Lower leg skin (tissue), 3 donors: ENCODE measurements around the gene GJC3.

Experiments
- POLR2A ChIP-seq, 2 donors: fragments of 450-650 bp; IDR thresholded peaks; one replicate each; pipeline ENCODE4 v1.6.1; 2016 to 2017; ENCODE audit warnings: antibody characterized with exemption in 2 of 2, mild to moderate bottlenecking in 1 of 2, moderate library complexity in 1 of 2
- TF ChIP-seq, protein P1 (sequence below), 3 donors: fragments of 450-650 bp; IDR thresholded peaks; one replicate each; pipeline ENCODE4 v1.5.1; 2016; ENCODE audit warnings: antibody characterized with exemption in 3 of 3, mild to moderate bottlenecking in 3 of 3, moderate library complexity in 2 of 3

DNA sequence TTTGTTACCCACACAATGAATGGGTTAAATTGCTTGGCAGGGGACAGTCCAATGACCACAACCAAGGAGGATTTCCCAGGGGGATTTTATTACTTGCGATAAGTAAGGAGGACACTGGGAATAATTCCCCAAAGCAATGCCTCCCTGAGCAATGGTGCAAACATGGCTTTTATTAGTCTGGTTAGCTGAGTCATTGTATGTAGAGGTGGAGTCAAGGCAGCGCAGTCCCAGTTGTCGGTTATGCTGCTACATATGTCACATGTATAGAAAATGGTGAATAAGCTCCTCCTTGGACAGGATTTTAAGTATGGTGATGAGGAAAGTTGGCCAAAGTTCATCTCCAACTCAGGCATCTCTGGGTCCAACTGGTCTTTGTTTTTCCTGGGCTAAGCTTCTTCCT lies 6.2 kb downstream of the GJC3 start:
- TF ChIP-seq, protein P1, sequence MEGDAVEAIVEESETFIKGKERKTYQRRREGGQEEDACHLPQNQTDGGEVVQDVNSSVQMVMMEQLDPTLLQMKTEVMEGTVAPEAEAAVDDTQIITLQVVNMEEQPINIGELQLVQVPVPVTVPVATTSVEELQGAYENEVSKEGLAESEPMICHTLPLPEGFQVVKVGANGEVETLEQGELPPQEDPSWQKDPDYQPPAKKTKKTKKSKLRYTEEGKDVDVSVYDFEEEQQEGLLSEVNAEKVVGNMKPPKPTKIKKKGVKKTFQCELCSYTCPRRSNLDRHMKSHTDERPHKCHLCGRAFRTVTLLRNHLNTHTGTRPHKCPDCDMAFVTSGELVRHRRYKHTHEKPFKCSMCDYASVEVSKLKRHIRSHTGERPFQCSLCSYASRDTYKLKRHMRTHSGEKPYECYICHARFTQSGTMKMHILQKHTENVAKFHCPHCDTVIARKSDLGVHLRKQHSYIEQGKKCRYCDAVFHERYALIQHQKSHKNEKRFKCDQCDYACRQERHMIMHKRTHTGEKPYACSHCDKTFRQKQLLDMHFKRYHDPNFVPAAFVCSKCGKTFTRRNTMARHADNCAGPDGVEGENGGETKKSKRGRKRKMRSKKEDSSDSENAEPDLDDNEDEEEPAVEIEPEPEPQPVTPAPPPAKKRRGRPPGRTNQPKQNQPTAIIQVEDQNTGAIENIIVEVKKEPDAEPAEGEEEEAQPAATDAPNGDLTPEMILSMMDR (IDR thresholded peaks at IDR 0.05) = no peak
- TF ChIP-seq POLR2A (IDR thresholded peaks at IDR 0.05) = no peak
